NCI-H526 (cell line): ENCODE results near the gene YAF2.
A peak's percentile ranks its signal among the peaks of the same experiment; 100 is the strongest.

ENCODE experiments used
- DNase-seq, 2 experiments: peaks; one replicate each; lab custom pipeline; 2025; lab: John Stamatoyannopoulos, UW

YAF2 gene

GRCh38 chr12:42144408-42145196 lies 93.4 kb downstream of the YAF2 start, which contains the start of gene GXYLT1:
GXYLT1 (minus strand) TSS chr12:42144874; CDS start chr12:42144646, 228 bp downstream.
- DNase-seq: peak; percentile 79 to 96

GRCh38 chr12:42144158-42144407 lies 94.0 kb downstream of the YAF2 start:
- peak; percentile 11 to 56 for DNase-seq

- peak; percentile 19 to 29 for DNase-seq
These were observed 94.4 kb downstream of the YAF2 start for GRCh38 chr12:42143452-42144157.

DNA sequence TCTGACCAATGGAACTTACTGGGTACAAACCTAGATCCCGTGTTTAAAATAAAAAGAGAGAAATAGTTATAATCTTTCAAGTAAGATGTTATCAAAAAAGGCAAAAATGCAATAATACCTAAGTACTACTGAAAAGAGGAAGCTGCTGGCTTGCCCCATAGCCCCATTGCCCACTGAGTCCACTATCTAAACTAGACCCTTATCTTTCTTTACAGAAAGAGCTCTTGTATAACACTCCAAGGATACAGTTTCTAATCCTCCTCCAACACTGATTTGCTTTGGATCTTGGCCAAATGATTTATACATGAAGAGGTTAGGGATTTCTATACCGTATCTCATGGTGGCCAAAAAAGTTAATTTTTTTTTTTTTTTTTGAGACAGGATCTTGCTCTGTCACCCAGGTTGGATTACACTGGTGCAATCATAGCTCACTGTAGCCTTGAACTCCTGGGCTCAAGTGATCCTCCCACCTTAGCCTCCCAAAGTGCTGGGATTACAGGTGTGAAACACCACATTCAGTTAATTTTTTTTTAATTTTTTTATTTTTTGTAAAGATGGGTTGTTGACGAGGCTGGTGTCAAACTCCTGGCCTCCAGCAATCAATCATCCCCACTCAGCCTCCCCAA lies 96.0 kb downstream of the YAF2 start:
- DNase-seq: no peak

DNA sequence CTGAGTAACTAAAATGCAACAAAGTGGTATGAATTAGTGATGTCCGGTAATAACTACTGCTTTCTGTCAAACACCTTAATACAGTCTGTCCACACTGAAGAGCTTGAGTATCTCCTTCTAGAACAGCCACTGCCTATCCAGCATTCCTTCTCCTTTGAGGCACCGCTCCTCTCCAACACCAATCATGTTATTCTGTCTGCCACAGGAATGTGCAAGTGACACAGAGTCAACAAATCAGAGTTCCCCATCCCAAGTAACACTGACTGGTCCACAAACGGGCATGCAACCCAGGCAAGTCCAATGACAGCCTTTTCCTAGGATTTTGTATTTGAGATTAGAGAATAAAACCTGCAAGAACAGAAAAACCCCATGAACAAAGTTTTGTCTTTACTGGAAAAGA lies 97.1 kb downstream of the YAF2 start:
- no peak for DNase-seq

DNA sequence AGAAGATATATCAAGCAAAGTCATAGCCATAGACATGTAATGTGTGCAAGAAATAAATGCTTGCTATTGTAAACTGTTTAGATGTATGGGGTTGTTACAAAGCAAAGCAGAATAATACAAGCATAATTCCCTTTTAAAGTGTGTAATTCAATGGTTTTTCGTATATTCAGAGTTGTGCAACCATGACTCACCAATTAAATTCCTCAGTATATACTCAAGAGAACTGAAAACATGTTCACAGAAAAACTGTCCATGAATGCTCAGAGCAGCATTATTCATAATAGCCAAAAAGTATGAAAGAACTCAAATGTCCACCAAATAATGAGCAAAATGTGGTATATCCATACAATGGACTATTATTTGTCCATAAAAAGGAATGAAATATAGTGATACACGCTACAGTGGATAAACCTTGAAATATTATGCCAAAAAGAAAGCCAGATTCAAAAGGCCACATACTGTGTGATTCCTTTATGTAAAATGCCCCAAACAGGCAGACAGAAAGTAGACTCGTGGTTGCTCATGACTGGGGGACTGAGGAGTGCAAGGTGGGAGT lies 102.7 kb downstream of the YAF2 start:
- DNase-seq: no peak

- no peak for DNase-seq
These were observed 107.2 kb downstream of the YAF2 start for GRCh38 chr12:42130672-42131402.

- DNase-seq: peak; percentile 27 to 68
These were observed 108.3 kb downstream of the YAF2 start for GRCh38 chr12:42129595-42130204.

DNA sequence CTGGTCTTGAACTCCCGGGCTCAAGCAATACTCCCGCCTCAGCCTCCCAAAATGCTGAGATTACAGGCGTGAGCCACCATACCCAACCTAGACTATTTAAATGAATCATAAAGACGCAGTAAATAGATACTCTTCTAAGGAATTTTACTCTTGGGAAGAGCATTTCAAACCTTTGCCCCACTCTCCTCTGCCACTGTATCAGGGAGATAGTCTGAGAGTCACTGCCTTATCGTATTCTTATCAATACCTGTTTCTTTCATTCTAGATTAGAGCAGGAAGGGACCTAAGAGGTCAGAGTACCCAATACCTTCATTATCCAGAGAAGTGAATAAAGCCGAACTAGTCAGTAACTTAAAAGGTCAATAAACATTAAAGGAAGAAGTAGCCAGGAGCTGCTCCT lies 109.2 kb downstream of the YAF2 start:
- DNase-seq: no peak

DNA sequence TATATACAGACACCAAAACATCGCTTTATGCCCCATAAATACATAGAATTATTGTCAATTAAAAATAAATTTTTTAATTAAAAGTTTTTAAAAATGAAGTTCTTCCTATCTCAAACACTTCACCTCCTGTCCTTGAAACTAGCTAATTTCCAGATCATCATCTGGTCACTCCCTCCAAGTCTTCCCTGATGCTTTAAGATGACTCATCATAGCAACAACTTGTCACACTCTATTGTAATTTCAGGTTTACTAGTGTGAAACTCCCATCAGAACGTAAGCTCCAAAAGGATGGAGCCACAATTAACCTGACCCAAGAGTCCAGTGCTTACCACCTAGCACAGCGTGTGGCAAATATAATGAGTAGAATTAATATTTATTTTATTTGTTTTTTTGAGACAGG lies 109.7 kb downstream of the YAF2 start:
- DNase-seq: no peak

DNA sequence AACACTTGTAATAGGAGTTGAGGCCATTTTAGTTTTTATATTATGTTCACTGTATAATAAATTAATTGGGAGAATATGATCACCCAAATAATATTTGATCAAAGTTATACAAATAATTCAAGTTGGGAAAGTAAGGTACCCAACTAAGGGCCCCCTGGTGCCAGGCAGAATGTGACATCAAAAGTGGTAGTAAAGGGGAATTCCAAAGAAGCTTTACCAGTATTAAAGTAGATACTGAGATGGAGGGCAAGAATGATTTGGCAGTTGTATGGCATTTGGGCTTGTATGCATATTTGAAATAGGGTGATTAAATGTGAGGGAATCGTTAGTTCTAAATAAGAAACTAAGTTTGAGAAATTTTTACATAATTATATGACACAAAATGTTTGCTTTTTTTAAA lies 111.1 kb downstream of the YAF2 start:
- DNase-seq: no peak

DNA sequence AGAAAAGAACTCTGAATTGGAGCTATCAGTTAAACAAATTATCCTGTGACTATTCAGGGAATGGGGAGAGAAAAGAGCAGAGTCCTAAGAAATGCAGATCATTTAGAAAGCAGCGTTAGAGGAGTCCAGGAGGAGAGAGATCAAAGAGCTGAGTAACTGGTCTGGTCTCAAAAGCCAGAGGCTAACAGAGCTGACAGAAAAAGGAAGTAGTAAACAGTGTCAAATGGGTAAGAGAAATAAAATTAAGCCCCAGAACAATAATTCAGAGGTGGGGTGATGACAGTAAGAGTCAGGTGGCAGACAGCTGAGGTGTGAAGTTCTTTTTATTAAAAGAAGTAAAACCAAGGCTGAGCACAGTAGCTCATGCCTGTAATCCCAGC lies 112.7 kb downstream of the YAF2 start:
- DNase-seq: peak in 1 of 2 experiments; percentile 15

DNA sequence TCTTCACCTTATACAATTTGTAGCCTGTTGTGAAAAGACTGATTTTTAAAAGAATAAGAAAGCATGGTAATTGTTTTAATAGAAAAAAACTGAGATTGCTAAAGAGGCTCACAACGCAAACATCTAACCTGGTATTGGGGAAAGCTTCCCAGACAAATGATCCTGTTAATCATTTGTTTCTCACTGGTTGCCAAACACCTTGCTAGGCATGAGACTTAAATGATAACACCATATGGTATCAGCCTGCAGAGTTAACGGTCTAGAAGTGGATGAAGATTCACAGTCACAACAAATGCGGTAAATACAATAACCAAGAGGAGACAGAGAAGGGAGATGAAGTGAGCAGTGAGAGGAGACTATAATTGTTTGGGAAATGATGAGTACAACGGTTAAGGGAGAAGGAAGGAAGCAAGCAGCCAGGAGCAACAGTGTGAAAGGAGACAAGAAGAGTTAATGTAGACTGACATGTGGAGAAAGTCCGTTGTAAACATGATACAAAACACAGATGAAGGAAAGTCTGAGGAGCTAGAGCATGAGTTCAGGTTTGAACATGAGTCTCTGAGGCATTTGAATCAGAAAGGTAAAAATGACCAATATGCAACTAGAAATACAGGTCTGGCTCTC lies 113.2 kb downstream of the YAF2 start:
- DNase-seq: no peak

- DNase-seq: no peak
These were observed 118.9 kb downstream of the YAF2 start for GRCh38 chr12:42119085-42119633.

- DNase-seq: no peak
These were observed 119.7 kb downstream of the YAF2 start for GRCh38 chr12:42118136-42118879.

DNA sequence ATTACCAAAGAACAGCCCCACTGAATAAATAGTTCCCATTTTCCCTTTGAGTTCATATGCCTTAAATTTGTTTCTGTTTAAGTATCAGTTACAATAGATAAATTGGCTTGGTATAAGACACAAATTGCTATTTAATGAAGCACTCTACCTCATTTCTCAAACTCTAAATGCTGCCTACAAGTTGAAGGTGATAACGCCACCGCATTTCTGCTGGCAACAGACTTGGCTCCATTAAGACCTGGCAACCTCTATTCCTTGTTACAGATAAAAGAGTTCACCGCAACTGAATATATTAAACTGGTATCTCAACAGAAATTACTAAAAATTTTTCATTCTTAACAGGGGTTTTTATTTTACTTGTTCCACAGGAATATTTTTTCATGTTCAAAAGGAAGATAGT lies 129.0 kb downstream of the YAF2 start:
- DNase-seq: no peak
